HepG2 (cell line): ENCODE data around the gene CHODL. TPM values are rescaled to one million over a fixed set of nuclear protein-coding genes. Genes with fewer than 3 reads are reported as not detected.
A peak's percentile ranks its signal among the peaks of the same experiment; 100 is the strongest.

ENCODE experiments used
- ATAC-seq: fragments of 200-7000 bp; cut with Tn5 transposase; 3 replicates; pipeline ENCODE4 v1.9.1; 2020; ENCODE audit warnings: mild to moderate bottlenecking, moderate library complexity
- BruUV-seq: library from RNA; stranded (reverse); fragments of 400-500 nt; replicated peaks from 2 replicates; lab custom pipeline; 2021; lab: Mats Ljungman, UMichigan
- CTCF ChIA-PET: fragments of 300-600 bp; formaldehyde crosslinking; extraction: SDS; loops from one replicate; lab custom pipeline; 2021; ENCODE audit warnings: low total read pairs, inconsistent platforms, low intra/inter-chr PET ratio; lab: Yijun Ruan, JAX
- POLR2A ChIA-PET: fragments of 350-600 bp; sonication (Branson Sonifier 250); formaldehyde crosslinking; loops from one replicate; lab custom pipeline; 2020; ENCODE audit warnings: antibody characterized with exemption, inconsistent platforms; lab: Yijun Ruan, JAX
- DNase-seq: peaks from one replicate; pipeline ENCODE4 v3.0.0-alpha.2; 2015; ENCODE audit warnings: low spot score
- FAIRE-seq: peaks from 3 replicates; lab custom pipeline; 2011; peaks lifted over from hg19 to GRCh38; lab: Jason Lieb, UNC
- H2AFZ ChIP-seq: one replicate; pipeline ENCODE4 v1.6.1; 2011; ENCODE audit warnings: low read length, inconsistent platforms
- H3K27ac ChIP-seq: fragments of 300-600 bp; 3 replicates; pipeline ENCODE4 v1.8.0; 2011; ENCODE audit warnings: mixed run types, mild to moderate bottlenecking, mixed read lengths, low read length, inconsistent platforms; ENCODE audit not compliant: insufficient read depth; ENCODE audit errors: extremely low read length
- H3K27me3 ChIP-seq, 2 experiments: fragments of 200-600 bp in 1 of 2; 2 replicates in 1 of 2; 3 replicates in 1 of 2; pipeline versions ENCODE4 v1.6.0 to v1.8.0; 2011; ENCODE audit warnings: low read length in 2 of 2, mild to moderate bottlenecking in 2 of 2, moderate library complexity in 2 of 2, inconsistent platforms in 1 of 2; ENCODE audit not compliant: insufficient read depth in 2 of 2, control insufficient read depth in 1 of 2
- H3K36me3 ChIP-seq, 2 experiments: fragments of 200-600 bp in 1 of 2; replicated peaks in 1 of 2; 2 replicates in 1 of 2; 3 replicates in 1 of 2; pipeline versions ENCODE4 v1.5.1 to v1.8.0; 2011; ENCODE audit warnings: low read length in 2 of 2, inconsistent platforms in 1 of 2; ENCODE audit not compliant: insufficient read depth in 2 of 2, control insufficient read depth in 1 of 2
- H3K4me1 ChIP-seq: 2 replicates; pipeline ENCODE4 v1.5.1; 2012; ENCODE audit warnings: low read length, inconsistent platforms; ENCODE audit not compliant: insufficient read depth
- H3K4me2 ChIP-seq: 2 replicates; pipeline ENCODE4 v1.6.0; 2011; ENCODE audit warnings: low read depth, low read length, inconsistent platforms
- H3K4me3 ChIP-seq, 3 experiments: fragments of 200-600 bp in 1 of 3; sonication (generic), shearing (Covaris generic) in 1 of 3; replicated peaks in 1 of 3; 2 replicates each; pipeline ENCODE4 v1.5.1; 2011 to 2016; ENCODE audit warnings: low read length in 3 of 3, inconsistent platforms in 2 of 3, low read depth in 2 of 3, mild to moderate bottlenecking in 2 of 3, control low read depth in 1 of 3, mixed read lengths in 1 of 3; ENCODE audit not compliant: insufficient read depth in 1 of 3
- H3K79me2 ChIP-seq: one replicate; pipeline ENCODE4 v1.6.1; 2011; ENCODE audit warnings: low read length, inconsistent platforms; ENCODE audit not compliant: insufficient read depth
- H3K9ac ChIP-seq: 2 replicates; pipeline ENCODE4 v1.6.0; 2011; ENCODE audit warnings: mild to moderate bottlenecking, low read depth, low read length, inconsistent platforms; ENCODE audit not compliant: insufficient read depth
- H3K9me3 ChIP-seq: 2 replicates; pipeline ENCODE4 v1.5.1; 2012; ENCODE audit warnings: mild to moderate bottlenecking, low read length
- H4K20me1 ChIP-seq: 2 replicates; pipeline ENCODE4 v1.6.0; 2011; ENCODE audit warnings: inconsistent platforms, mild to moderate bottlenecking, low read length, moderate library complexity; ENCODE audit not compliant: insufficient read depth
- ATF7 ChIP-seq, 2 experiments: fragments of 450-650 bp in 1 of 2; sonication (generic) in 1 of 2; formaldehyde crosslinking in 1 of 2; IDR thresholded peaks; 2 replicates each; pipeline versions ENCODE4 v1.4.0 to v1.6.1; 2016 to 2020; ENCODE audit warnings: antibody characterized with exemption in 1 of 2, mild to moderate bottlenecking in 1 of 2, missing genetic modification reagents in 1 of 2
- BATF2 ChIP-seq: sonication (generic); formaldehyde crosslinking; IDR thresholded peaks from 2 replicates; pipeline ENCODE4 v1.8.0; 2022; ENCODE audit warnings: mild to moderate bottlenecking, missing genetic modification reagents, moderate library complexity
- FOXK2 ChIP-seq: fragments of 450-650 bp; IDR thresholded peaks from 2 replicates; pipeline ENCODE4 v1.6.1; 2016
- GTF3A ChIP-seq: sonication (generic); formaldehyde crosslinking; conservative IDR thresholded peaks from 2 replicates; pipeline ENCODE4 v1.4.0; 2020; ENCODE audit warnings: mild to moderate bottlenecking, missing genetic modification reagents
- KDM1A ChIP-seq: IDR thresholded peaks from 2 replicates; pipeline ENCODE4 v1.6.1; 2016; ENCODE audit warnings: missing compliant biosample characterization
- PLSCR1 ChIP-seq: sonication (generic); formaldehyde crosslinking; IDR thresholded peaks from 2 replicates; pipeline ENCODE4 v1.5.0; 2020; ENCODE audit warnings: missing genetic modification reagents, mild to moderate bottlenecking, borderline replicate concordance
- REST ChIP-seq, 2 experiments: IDR thresholded peaks; 2 replicates each; pipeline ENCODE4 v1.6.1; 2011 to 2012; ENCODE audit warnings: low read length in 2 of 2, borderline replicate concordance in 1 of 2, low read depth in 1 of 2, mild to moderate bottlenecking in 1 of 2, moderate library complexity in 1 of 2
- TSC22D2 ChIP-seq: sonication (generic); formaldehyde crosslinking; IDR thresholded peaks from 2 replicates; pipeline ENCODE4 v1.5.1; 2020; ENCODE audit warnings: missing genetic modification reagents, mild to moderate bottlenecking, borderline replicate concordance
- WIZ ChIP-seq: sonication (generic); formaldehyde crosslinking; IDR thresholded peaks from 2 replicates; pipeline ENCODE4 v1.5.1; 2020; ENCODE audit warnings: mild to moderate bottlenecking, missing genetic modification reagents
- ZNF124 ChIP-seq: sonication (generic); formaldehyde crosslinking; IDR thresholded peaks from 2 replicates; pipeline ENCODE4 v1.4.0; 2020; ENCODE audit warnings: missing genetic modification reagents
- ZNF18 ChIP-seq: sonication (generic); formaldehyde crosslinking; IDR thresholded peaks from 2 replicates; pipeline ENCODE4 v1.8.0; 2022; ENCODE audit warnings: mild to moderate bottlenecking, missing genetic modification reagents; ENCODE audit not compliant: insufficient replicate concordance
- ZNF552 ChIP-seq: sonication (generic); formaldehyde crosslinking; IDR thresholded peaks from 2 replicates; pipeline ENCODE4 v1.9.0; 2022; ENCODE audit warnings: missing genetic modification reagents, mild to moderate bottlenecking, borderline replicate concordance
- WGBS: methylation state at CpG from one replicate; pipeline ENCODE4 v1.1.6; 2017; ENCODE audit warnings: low lambda C conversion rate; 5-methylcytosine and 5-hydroxymethylcytosine counted together
- in situ Hi-C: cut with HindIII; loops from 2 replicates; pipeline ENCODE4 v1.10.0; 2017; ENCODE audit warnings: low pct_unique_long_range_greater_than_20kb; ENCODE audit not compliant: extremely low pct_ligation_motif_present
- intact Hi-C: fragments of 100-400 bp; cut with micrococcal nuclease; formaldehyde crosslinking; loops from one replicate; pipeline ENCODE4 v1.10.0; 2022; ENCODE audit not compliant: unreplicated experiment
- polyA plus RNA-seq, 8 experiments: library from polyadenylated mRNA; depleted of rRNA in 3 of 8; stranded (reverse) in 7 of 8; unstranded in 1 of 8; fragments of >200 nt; fragmentation: Illumina TruSeq in 4 of 8; extraction: Trizol in 4 of 8; gene quantifications; 2 replicates each; pipeline versions ENCODE4 v1.2.1 to v1.2.3, GENCODE V29; 2011 to 2016; ENCODE audit warnings: low read depth in 4 of 8, missing spikeins in 1 of 8, mixed read lengths in 1 of 8; ENCODE audit not compliant: insufficient read depth in 1 of 8
- total RNA-seq, 5 experiments: library from RNA; depleted of rRNA; stranded (reverse); fragments of >200 nt; fragmentation: Illumina TruSeq; extraction: Trizol; gene quantifications; 2 replicates each; pipeline ENCODE4 v1.2.3, GENCODE V29; 2016; ENCODE audit warnings: low read depth in 1 of 5
- TF ChIP-seq, protein P1 (sequence below): sonication (generic); formaldehyde crosslinking; IDR thresholded peaks from 2 replicates; pipeline ENCODE4 v1.4.0; 2020; ENCODE audit warnings: missing genetic modification reagents, borderline replicate concordance
- TF ChIP-seq, protein P2 (sequence below): sonication (generic); formaldehyde crosslinking; IDR thresholded peaks from 2 replicates; pipeline ENCODE4 v1.4.0; 2020; ENCODE audit warnings: missing genetic modification reagents; ENCODE audit errors: not compliant biosample characterization

The CHODL gene
- total and polyA plus RNA-seq, 2 of the 13 experiments (the other 11 are each of a cell fraction or from before 2014, with no cell fraction given): not detected

DNA sequence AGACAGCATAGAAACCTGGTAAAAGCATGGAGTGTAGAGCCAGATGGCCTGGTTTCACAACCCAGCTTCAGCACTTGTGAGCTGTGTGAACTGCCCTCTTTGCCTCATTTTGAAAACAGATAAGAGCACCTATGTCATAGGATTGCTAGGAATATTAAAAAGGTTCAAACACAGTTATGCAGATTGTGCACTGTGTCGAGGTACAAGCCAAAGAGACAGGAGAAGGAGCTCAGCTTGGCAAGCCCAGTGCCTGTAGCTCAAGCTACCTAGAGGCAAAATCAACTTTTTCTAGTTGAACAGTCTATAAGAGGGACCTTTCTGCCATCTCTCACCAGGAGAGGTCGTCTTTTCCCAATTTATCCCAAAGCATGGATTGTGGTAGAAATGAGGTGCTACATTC lies 5.0 kb downstream of the CHODL start:
- Histone ChIP-seq H3K27me3 (peaks cover 0 to 3% of the 10 kb centered on the region in 2 experiments; a peak in 1 of 5 replicates), H3K27ac (no peak overlapping the region), H3K4me1 (peaks cover 9% of the 10 kb centered on the region; the same call in 1 of the 2 replicates), H3K9ac (no peak overlapping the region), H2AFZ (no peak overlapping the region), H3K79me2 (no peaks in the 10 kb centered on the region), H3K4me2 (no peak overlapping the region), H3K9me3 (no peaks in the 10 kb centered on the region), H3K4me3 (no peak overlapping the region), H3K36me3 (no peaks in the 10 kb centered on the region), H4K20me1 (no peaks in the 10 kb centered on the region)
- TF ChIP-seq PLSCR1 (CRISPR knock-in tag): no peak
- no peak for TF ChIP-seq REST (IDR thresholded peaks at IDR 0.05; ENCODE audit: borderline replicate concordance in 1 of 2, low read depth in 1 of 2, low read length in 2 of 2)
- no peak for TF ChIP-seq ZNF18 (CRISPR knock-in tag)
- no peak for TF ChIP-seq ZNF124
- TF ChIP-seq, protein P1, sequence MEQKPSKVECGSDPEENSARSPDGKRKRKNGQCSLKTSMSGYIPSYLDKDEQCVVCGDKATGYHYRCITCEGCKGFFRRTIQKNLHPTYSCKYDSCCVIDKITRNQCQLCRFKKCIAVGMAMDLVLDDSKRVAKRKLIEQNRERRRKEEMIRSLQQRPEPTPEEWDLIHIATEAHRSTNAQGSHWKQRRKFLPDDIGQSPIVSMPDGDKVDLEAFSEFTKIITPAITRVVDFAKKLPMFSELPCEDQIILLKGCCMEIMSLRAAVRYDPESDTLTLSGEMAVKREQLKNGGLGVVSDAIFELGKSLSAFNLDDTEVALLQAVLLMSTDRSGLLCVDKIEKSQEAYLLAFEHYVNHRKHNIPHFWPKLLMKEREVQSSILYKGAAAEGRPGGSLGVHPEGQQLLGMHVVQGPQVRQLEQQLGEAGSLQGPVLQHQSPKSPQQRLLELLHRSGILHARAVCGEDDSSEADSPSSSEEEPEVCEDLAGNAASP (CRISPR knock-in tag): no peak
- TF ChIP-seq, protein P2, sequence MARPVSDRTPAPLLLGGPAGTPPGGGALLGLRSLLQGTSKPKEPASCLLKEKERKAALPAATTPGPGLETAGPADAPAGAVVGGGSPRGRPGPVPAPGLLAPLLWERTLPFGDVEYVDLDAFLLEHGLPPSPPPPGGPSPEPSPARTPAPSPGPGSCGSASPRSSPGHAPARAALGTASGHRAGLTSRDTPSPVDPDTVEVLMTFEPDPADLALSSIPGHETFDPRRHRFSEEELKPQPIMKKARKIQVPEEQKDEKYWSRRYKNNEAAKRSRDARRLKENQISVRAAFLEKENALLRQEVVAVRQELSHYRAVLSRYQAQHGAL (CRISPR knock-in tag): no peak
- TF ChIP-seq FOXK2: no peak
- TF ChIP-seq BATF2 (CRISPR knock-in tag): no peak
- no peak for TF ChIP-seq WIZ (CRISPR knock-in tag)
- TF ChIP-seq KDM1A (CRISPR knock-in tag): no peak
- no peak for TF ChIP-seq GTF3A (CRISPR knock-in tag)
- no peak for TF ChIP-seq ATF7 (IDR thresholded peaks at IDR 0.05)
- no peak for TF ChIP-seq ATF7 (CRISPR knock-in tag; IDR thresholded peaks at IDR 0.05)
- TF ChIP-seq TSC22D2 (CRISPR knock-in tag): no peak
- TF ChIP-seq ZNF552 (CRISPR knock-in tag): no peak
- FAIRE-seq (no peak), ATAC-seq (peak; percentile 60; the same call in 2 of the 3 replicates), DNase-seq (no peak)
- intact Hi-C loops (no loop called here), in situ Hi-C loops (no loop called here)
- POLR2A ChIA-PET: no interaction called here
- no TSS peak for BruUV-seq
- CTCF ChIA-PET: no interaction called here
- 0% methylated on average over 2 of the region's 2 CpGs for WGBS
